Ishikawa (cell line): ENCODE data around the gene NAV2.

Source experiments
- CEBPB ChIP-seq: IDR thresholded peaks from 2 replicates; pipeline ENCODE4 v1.6.1; 2012
- CREB1 ChIP-seq: IDR thresholded peaks from 2 replicates; pipeline ENCODE4 v1.6.1; 2012; ENCODE audit warnings: low read depth
- EGR1 ChIP-seq: IDR thresholded peaks from 2 replicates; pipeline ENCODE4 v1.6.1; 2012
- EP300 ChIP-seq: IDR thresholded peaks from 2 replicates; pipeline ENCODE4 v1.6.1; 2012; ENCODE audit warnings: borderline replicate concordance
- FOXM1 ChIP-seq: IDR thresholded peaks from 2 replicates; pipeline ENCODE4 v1.6.1; 2012; ENCODE audit warnings: low read depth, borderline replicate concordance
- NFIC ChIP-seq: IDR thresholded peaks from 2 replicates; pipeline ENCODE4 v1.6.1; 2012
- RAD21 ChIP-seq: IDR thresholded peaks from 2 replicates; pipeline ENCODE4 v1.6.1; 2012; ENCODE audit warnings: low read depth
- REST ChIP-seq: IDR thresholded peaks from 2 replicates; pipeline ENCODE4 v1.6.1; 2012; ENCODE audit warnings: low read depth, mild to moderate bottlenecking
- TAF1 ChIP-seq: IDR thresholded peaks from 2 replicates; pipeline ENCODE4 v1.6.1; 2012; ENCODE audit warnings: low read depth, mild to moderate bottlenecking
- TCF12 ChIP-seq: IDR thresholded peaks from 2 replicates; pipeline ENCODE4 v1.6.1; 2012; ENCODE audit warnings: low read depth
- TEAD4 ChIP-seq: IDR thresholded peaks from 2 replicates; pipeline ENCODE4 v1.6.1; 2012
- USF1 ChIP-seq: IDR thresholded peaks from 2 replicates; pipeline ENCODE4 v1.6.1; 2012
- YY1 ChIP-seq: IDR thresholded peaks from 2 replicates; pipeline ENCODE4 v1.6.1; 2012; ENCODE audit warnings: low read depth
- ZBTB7A ChIP-seq: IDR thresholded peaks from 2 replicates; pipeline ENCODE4 v1.6.1; 2012; ENCODE audit warnings: low read depth
- TF ChIP-seq, protein P1 (sequence below): IDR thresholded peaks from 2 replicates; pipeline ENCODE4 v1.6.1; 2012

Gene NAV2

GRCh38 chr11:19980388-19980787 lies 267.8 kb downstream of the NAV2 start:
- TF ChIP-seq EGR1 (no peak), YY1 (no peak), USF1 (no peak), NFIC (no peak), REST (no peak), TCF12 (no peak), TEAD4 (no peak), RAD21 (no peak), TAF1 (no peak), FOXM1 (no peak), ZBTB7A (no peak), CREB1 (no peak), EP300 (no peak), CEBPB (no peak)
- TF ChIP-seq, protein P1, sequence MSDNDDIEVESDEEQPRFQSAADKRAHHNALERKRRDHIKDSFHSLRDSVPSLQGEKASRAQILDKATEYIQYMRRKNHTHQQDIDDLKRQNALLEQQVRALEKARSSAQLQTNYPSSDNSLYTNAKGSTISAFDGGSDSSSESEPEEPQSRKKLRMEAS: no peak

DNA sequence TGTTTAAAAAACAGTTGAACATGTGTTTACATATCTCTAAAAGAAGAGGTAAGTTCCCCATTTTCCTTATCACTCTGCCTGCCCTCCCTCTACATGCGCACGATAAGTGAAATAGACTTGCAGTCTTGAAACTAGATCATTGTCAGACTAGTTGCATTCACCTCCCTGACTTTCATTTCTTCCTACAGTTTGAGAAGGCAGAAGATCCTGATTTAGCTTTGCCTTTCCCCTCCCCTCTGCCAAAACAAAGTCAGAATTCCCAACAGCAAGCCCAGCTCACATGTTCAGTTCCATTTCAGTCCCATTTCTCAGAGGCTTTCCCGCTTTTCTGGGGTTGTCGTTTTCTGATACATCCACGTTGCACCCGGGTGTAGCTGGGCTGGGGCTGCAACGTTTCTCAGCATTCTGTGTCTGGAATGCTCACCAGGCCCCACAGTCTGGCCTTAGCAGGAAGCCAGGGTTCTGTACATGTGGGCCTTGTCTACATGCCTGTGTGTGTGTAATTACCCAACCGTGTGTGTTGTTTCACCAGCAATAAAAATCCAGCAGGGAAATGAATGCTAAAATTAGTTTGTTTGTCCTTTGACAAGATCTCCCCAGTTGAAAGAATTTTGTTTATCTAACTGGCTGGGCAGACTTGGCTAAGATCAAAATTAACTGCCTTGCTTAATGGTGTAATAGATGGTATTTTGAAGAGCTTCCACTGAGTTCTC lies 268.5 kb downstream of the NAV2 start:
- TF ChIP-seq, protein P1: no peak
- TF ChIP-seq RAD21 (no peak), REST (no peak), TAF1 (no peak), EGR1 (no peak)

- TF ChIP-seq FOXM1 (no peak), ZBTB7A (no peak), USF1 (no peak), REST (no peak), TEAD4 (no peak), EGR1 (no peak), CEBPB (no peak), RAD21 (no peak), NFIC (no peak), TAF1 (no peak)
Measured at GRCh38 chr11:19982774-19983495, 270.3 kb downstream of the NAV2 start.

DNA sequence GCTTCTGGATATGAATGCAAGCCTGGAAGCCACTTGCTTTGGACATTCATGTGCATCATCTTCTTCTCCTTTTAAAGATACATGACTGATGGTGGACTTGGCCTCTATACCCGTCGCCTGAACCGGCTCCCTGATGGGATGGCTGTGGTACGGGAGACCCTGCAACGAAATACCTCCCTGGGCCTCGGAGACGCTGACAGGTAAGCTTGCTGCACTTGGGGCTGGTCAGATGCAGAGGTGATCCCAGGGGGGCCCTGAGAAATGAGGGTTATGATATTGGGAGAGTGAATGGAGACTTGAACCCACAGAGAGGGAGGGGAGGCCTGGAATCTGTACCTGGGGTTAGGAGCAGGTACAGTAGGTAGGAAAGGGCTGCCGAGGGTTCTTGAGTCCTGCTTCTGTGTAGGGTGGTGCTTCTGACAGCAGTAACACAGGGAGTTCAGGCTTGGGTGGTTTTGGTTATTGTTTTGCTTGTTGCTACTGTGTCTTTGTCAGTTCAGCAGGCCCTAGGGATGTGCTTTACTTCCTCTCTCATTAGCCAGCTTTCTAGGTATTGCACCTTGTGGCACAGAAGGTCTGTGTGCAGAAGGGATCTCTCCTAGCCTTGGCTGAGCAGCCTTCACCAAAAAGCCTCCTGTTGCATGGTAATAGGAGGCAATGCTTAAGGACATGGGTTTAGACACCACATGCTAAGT lies 271.6 kb downstream of the NAV2 start:
- TF ChIP-seq FOXM1: no peak
- TF ChIP-seq ZBTB7A: no peak
- no peak for TF ChIP-seq RAD21
- TF ChIP-seq NFIC: no peak
- TF ChIP-seq EGR1: no peak
- no peak for TF ChIP-seq TEAD4
- TF ChIP-seq CEBPB: no peak
- no peak for TF ChIP-seq USF1
- no peak for TF ChIP-seq EP300
- no peak for TF ChIP-seq YY1
- no peak for TF ChIP-seq TAF1
- TF ChIP-seq, protein P1: no peak
